CD4-positive, alpha-beta T cell treated with Interleukin-21 for 1 hour (primary cell): ENCODE data around the gene CCDC110.
"Not testable (repeated sequence)": the region's sequence is repeated elsewhere in the genome, so short reads cannot be mapped to it uniquely, and the experiment has no call there.

ENCODE experiments used
- DNase-seq: peaks from one replicate; pipeline ENCODE4 v3.0.0-alpha.2; 2020

CCDC110 gene

DNA sequence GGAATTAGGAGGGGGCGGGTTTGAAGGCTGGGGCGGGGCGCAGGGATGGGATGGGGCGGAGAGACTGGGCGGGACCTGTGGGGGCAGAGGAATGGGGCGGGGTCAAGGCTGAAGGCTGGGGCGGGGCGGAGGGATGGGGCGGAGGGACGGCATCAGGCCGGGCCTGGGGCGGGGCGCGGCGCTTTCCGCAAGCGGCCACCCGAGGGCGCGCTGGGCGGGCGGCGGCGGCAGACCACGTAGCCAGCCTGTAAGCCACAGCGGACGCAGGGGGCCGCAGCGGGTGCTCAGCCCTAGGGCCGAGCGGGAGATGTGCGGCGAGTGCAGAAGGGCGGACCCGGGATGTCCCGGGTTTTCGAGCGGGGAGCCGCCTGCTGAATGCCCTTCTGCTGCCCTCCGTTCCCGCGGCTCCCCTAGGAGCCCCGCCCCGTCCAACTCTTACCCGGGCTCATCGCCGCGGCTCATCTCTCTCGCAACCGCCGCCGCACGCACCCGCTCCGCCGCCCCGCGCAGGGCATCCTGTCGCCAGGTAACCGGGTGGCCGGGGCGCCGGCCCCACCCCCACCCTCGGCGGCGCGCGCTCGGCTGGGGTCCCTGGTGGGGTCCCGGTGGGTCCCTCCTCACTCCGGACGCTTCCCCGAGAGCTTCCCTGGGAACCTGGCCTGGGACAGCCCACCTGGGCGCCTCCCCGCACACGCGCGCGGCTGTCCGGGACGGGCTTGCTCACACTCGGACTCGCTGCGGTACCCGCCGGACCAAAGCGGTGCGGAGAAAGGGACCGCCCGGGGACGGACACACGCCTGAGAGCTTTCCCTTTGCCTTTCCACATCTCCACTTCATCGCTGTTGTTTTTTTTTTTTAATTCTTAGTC, at the start of gene CCDC110:
TSS of gene CCDC110 (minus strand) at position 499 of the 868 bp plus-strand sequence. CDS start at position 449, 50 bp downstream.
- DNase-seq = peak; percentile 90

DNA sequence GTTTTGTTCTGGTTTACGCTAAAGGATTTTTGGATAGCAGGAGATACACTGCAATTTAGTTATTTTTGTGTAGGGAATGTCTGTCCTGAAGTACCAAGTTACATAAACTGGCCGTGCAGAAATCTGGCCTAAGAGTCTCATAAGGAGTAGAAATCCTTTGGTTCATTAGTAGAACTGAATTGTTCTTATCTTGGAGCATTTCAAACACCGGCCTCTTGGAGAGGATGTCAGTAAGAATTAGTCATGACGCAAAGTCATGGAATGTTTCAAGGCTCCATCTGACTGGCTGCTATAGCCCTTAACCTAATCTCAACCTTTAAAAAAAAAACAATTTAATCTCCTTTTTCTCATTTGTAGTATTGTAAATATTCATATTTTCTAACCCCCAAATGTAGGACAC, 48.6 kb upstream of the CCDC110 start:
- DNase-seq = no peak

DNA sequence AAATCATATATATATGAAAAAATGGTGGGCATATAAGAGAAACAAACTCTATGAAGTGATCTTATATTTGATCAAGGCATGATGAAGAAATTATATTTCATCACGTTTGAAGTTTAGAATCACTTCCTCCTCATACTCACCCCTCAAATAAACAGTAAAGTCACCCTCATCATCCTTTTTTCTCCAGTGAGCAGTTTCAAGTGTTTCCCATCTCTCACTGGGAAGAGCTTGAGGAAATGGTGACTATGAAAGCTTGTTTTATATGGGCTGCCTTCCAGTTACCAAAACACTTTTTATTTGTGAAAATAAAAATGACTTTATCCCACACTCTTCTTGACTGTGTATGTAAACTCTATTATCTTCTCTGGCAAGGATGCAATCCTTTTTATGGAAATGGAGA, 47.0 kb upstream of the CCDC110 start:
- no peak for DNase-seq

DNA sequence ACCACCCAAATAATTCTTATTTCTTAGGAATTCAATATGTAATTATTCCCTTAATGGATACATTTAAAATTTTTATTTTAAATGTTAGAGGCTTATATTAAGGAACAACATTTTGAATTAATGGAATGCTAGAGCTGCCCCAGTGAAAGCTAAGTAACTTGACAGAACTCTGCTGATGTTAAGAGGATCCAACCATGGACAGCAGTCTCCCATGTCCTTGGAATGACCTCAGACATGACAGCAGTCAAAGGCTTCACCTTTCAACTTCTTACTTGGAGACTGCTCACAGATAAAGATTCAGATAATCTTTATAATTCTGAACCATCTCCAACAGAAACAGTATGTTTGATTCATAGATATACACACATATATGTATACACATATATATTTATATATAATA, 46.5 kb upstream of the CCDC110 start:
- DNase-seq = no peak

DNA sequence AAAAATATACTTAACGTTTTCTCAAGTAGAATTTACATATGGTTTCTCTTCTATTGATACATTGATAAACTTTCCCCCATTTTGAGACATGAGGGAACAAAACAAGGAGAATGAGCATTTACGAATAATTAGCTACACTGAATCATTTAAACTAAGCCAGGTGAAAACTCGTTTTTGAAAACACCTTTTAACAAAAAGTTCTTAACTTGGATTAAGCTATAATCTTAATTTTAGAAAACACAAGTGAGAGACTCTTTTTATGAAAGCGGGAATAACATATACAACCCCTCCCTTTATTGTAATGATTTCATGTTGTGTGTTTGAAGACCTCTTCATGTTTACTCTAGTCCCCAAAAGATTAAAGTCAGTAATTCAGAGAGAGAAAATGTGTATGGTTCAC, 43.7 kb upstream of the CCDC110 start:
- no peak for DNase-seq

DNA sequence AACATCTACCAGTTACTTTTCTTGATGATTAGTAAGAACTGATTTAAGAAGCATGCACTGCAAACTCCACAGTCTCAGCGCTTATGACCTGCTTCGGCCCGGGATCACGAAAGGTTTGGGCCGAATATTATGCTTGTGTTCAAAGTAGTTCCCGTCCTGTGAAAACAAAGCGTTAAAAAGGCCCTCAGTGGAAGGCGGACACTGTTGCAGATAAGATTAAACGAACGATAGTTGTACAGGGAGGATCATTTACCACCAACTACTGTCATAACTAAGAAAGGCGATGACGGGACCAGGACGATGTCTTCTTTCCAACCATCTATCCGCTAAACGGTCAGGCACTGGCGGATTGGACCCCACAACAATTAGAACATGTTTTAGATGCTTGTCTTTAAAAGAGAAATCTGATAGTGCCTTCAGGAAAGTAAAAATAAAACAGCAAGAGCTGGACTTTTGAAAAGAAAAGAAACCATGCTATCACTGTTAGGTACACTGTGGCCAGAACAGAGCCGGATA, 42.7 kb upstream of the CCDC110 start:
- no peak for DNase-seq

DNA sequence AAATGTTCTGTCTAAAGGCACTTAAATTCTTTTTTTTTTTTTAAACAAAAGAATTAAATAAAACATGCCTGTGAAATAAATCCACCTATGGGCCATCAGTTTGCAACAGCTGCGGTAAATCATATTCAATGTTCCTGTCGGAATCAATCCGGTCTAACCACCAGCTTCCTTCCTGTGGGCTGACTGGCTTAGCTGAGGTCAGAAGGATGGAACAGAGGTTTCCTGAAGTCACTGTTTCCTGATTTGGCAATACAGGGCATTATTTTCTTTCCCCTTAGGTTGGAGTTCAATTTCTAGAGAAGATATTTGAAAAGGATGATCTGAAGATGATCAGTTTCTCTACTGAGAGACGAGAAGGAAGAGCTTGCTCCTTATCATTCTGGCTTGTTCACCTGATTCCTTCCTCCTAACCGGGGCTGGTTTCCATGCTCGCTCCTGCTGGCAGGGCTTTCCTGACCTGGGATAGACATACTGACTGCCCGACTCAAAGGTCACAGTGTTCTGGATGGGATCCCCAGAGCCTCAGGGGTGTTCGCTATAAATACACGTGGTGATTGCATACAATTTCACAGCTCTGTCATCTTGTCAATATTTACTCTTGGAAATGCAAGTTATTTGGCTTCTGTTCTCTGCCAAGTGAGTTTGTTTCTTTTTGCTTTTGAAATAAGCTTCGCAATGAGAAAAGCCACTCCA, 42.1 kb upstream of the CCDC110 start:
- DNase-seq = peak; percentile 25

DNA sequence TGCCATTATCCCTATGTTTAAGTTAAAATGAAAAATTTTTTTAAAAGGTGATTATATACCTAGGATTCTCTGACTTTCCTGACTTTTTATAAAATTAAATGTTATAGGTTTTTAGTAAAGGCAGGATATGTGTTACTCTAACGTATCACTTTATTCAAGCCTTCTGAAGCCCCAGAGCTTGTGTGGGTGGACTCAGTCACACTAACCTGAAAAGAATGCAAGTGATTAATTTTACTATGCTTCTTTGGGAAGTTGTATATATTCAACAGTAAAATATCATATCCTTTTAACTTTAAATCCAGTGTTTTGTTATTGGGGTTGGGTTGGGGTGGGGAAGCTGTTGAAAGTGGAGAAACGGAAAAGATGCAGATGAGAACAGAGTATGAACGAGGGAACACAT, 41.0 kb upstream of the CCDC110 start:
- DNase-seq = no peak

DNA sequence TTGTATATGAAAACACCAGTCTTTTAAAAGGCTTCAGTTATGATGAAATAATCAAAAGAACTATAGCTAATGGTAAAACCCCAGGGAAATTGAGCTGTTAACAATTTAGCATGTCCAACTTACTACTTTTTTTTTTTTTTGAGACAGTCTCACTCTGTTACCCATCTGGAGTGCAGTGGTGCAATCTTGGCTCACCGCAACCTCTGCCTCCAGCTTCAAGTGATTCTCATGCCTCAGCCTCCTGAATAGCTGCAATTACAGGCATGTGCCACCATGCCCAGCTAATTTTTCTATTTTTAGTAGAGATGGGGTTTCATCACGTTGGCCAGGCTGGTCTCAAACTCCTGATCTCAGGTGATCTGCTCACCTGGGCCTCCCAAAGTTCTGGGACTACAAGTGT, 39.7 kb upstream of the CCDC110 start:
- DNase-seq = not testable (repeated sequence)

DNA sequence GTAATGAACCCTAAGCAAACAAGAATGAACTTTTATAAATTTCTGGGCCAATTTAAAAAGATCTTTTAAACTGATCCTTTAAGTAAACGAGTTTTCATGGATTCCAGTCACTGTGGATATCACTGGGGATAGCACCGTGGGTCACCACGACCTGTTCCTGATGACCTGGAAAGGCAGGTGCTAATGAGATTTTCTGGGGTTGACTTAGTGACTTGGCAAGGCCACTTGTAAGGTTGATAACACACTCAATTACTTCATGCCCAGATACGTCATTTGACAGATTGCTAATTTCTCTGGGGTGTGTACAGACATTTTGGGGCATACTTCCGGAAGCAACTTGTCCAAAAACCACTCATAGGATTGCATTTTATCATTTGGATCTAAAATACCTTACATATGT, 39.3 kb upstream of the CCDC110 start:
- no peak for DNase-seq

DNA sequence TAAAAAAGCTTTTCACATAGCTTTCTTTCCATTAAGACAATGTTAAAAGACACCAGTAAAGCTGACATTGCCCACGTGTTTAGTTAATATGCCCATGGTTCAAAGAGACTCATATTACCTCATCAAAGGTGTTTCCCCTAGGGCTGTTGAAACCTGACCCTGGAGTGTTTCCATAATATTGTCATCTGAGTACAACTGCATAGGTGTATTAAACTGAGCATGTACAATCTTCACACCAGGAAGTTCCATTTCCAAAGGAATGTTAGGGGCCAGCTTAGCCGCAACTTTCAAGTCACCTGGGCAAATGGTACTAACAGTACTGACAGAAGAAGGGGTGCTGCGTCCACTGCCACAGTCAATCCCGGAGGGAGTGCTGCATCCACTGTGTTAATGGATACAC, 36.6 kb upstream of the CCDC110 start:
- no peak for DNase-seq

DNA sequence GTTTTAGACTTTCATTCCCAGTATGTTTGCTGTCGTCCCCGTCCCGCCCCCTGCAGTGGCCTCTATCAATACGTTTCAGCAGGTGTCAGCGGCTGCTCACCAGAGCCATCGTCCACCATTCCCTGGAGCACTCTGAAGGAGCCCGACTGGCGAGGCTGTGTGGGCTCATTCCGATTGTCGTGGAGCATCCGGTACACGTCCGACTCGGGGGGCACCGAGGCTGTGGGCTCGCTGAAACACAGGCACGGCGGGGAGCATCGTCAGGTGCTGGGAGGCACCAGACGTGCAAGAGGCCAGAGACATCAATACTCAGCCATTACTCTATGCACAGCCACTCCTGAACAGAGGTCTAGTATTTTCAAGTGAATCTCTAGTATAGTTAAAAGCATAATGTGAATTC, 34.9 kb upstream of the CCDC110 start:
- no peak for DNase-seq

DNA sequence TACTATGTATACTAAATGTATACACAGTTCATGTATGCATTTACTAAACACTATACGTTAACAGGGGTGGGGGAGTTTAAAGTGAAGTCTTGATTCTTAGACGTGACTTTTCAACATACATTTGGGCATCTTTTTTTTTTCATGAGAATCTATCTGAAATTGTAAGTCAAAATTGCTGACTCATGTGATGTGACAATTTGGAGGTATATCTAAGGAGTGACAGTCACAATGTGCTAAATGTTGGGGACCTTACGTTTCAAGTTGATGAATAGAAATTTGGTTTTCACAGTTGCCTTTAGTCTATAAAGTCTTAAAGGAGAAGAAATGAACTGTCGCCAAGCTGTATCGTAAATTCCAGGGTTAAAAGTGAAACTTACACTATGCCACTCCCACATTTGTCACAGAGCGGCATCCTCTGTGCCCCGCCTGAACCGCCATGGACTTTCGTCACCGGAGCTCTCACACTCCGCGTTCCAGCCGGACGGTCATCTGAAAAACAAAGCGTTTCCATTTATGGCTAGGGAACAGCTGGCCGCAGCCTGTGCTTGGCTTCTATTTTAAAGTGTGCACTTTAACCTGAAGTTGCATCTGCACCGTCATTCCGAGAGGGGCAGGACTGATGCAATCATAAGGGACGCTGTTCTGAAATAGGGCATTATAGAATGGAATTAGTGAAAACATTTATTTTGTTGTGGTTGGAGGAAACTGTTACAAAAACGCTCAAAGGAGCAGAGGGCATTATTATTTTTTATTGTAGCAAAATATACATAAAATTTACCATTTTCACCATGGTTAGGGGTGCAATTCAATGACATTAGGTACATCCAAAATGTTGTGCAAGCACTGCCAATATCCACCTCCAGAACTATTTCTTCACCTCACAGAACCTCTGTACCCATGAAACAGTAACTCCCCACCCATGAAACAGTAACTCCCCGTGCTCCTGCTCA, 32.8 kb upstream of the CCDC110 start:
- no peak for DNase-seq

DNA sequence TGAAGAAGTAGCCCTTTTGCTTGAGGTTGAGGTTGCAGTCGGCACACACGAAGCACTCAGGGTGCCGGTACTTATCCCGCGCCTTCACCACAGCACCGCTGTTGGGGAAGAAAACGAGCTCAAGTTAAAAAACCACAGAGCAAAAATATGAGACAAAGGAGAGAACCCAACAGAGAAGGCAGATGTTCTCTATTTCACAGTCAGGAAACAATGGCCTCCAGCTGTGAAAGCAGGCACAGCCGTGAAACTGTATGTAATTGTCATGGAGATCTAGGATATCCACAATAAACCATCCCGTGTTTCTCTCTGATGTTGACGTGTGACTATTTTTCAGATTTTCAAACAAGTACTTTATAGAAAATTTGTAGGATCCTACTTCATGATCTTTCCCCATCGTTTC, 30.9 kb upstream of the CCDC110 start:
- DNase-seq = no peak

DNA sequence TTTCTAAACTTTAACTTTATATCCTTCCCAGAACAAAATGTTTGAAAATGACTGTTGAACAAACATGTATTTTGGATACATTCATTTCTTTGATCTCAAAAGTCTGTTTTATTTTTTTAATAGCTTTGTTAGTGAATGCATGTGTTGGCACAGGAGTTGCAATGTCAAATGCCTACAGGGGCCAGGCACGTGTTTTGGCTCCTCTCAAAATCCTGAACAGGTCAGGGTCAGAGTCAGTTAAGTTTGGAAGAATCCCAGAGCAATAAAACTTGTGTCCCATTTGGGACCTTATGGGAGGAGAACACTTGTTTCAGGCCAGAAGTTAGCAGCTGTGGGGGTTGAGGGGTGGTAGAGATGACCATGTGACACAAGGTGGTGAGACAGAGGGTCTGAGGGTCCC, 29.0 kb upstream of the CCDC110 start:
- DNase-seq = no peak

DNA sequence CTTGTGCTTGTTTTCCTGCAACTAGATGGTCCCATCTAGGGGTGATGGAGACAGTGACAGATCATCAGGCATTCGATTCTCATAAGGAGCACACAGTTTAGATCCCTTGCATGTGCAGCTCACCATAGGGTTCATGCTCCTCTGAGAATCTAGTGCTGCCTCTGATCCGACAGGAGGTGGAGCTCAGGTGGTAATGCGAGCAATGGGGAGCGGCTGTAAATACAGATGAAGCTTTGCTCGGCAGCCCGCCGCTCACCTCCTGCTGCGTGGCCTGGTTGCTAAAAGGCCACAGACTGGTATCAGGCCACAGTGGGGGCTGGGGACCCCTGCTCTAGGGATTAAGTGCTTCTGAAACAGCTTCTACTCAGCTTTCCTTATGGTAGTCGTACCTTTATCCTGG, 28.5 kb upstream of the CCDC110 start:
- DNase-seq = no peak

DNA sequence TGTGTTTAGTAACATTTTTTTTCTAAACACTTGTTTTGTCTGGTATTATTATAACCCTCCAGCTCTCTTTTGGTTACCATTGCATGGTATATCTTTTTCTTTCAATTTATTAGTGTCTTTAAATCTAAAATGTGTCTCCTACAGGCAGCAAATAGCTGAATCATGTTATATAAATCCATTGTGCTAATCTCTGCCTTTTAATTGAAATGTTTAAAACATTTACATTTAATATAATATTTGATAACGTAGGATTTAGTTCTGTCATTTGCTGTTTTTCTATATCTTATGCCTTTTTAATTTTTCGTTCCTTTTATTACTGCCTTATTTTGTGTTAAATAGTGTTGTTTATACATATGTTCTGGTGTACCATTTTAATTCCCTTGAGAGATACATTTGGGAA, 17.1 kb upstream of the CCDC110 start:
- DNase-seq = no peak

DNA sequence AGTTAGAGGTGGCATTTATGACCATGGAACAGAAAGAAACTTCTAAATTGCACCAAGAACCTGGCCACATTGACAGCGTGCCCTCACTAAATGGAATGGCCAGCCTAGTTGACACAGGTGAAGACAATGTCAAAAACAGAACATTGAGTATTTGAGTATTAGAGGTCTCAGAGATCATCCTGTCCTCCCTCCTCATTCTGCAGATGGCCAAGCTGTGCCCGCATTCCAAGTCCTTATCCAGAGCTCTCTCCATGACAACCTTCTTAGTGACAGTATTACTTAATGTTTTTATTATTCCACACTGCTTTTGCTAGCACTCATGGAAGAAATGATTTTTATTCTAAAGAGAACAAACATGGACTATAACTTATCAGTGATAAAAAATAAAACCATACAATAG, 9.9 kb upstream of the CCDC110 start:
- no peak for DNase-seq

DNA sequence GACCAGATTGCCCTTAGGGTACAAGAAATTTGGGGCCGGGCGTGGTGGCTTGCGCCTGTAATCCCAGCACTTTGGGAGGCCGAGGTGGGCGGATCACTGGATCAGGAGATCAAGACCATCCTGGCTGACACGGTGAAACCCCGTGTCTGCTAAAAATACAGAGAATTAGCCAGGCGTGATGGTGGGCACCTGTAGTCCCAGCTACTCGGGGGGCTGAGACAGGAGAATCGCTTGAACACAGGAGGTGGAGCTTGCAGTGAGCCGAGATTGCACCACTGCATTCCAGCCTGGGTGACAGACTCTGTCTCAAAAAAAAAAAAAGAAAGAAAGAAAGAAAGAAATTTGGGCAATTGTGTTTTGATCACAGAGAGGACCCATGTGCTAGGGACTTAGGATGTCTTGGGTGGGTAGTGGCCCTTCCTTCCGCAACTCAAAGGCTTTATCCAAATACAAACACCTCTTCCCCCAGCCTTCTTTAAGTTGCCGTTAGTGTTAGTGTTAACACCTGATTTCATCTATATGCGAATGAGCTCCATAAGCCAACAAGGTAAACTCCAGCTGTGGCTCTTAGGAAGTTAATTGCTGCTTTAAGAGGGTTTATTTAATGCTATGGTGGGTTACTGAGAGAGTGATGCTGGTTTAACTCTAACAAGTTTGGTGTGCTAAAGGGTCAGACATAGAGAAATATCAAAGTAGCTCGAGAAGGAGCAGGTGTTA, 8.6 kb upstream of the CCDC110 start:
- DNase-seq = no peak

DNA sequence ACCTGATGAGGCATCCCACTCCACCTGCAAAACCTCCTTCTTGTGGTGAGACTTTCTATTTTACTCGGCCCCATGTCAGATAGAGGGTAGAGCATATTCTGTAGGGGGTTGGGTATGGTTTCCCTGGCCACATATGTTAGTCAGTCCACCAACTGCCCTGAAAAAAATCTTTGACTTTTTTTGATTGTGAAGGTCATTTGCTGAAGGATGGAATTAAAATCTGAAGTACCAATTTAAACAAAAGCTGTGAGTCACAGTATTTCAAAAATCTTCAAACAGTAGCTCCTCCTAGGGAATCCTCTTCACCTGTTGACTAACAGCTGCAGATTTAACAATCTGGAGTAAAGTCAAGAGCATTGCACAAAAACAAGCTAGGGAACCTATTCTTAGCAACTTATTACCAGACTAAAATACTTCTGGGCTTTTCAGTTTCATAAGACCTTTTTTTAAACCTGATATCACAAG, 8.0 kb upstream of the CCDC110 start:
- no peak for DNase-seq

DNA sequence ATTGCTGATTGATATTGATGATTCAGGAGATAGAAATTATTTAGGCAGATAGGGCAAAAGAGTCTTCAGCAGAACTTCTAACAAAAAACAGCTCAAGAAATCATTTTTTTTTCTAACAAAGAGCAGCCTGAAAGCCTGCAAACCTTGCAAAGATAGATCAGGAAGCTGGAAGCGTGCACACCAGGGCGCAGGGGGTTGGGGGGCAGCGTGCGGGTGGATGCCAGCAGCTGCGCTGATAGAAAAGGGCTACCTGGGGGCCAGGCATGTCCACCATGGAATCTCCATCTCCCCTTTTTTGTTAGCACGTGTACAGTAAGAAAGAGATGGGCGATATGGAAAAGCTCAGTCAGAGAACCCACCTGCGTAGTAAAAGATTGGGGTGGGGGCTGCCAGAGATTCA, 1.7 kb upstream of the CCDC110 start:
- DNase-seq = no peak

DNA sequence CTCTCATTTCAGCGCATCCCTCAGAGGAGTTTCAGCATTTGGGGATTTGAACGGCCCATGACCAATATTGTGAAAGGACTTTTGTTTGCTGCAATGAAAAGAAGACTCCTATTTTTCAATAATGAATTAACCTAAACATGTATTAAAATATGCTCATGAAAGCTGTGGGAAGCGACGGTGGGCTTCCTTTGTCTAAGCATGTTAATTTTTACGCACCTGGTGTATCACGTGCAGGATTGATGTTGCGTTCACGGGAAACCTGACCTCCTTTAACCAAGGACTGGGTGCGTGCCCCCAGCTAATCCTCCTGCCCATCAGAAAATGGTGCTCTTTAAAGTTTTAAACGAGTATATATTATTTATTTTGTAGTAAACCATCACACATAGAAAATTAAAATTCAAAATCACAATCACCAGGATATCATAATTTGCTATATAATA, 590 bp upstream of the CCDC110 start:
- no peak for DNase-seq
